Natural killer cell treated with Interleukin-12 subunit alpha and Interleukin-12 subunit beta and Interleukin-15 and Interleukin-18, amount 100 ng/mL, for 72 hours (primary cell): ENCODE results near the gene RGS12. TPM values are rescaled to one million over a fixed set of nuclear protein-coding genes. Genes with fewer than 3 reads are reported as not detected.
A peak's percentile ranks its signal among the peaks of the same experiment; 100 is the strongest.

Experiments used
- ATAC-seq, 2 donors: fragments of 150-1000 bp; cut with Tn5 transposase in 1 of 2; sonication (Bioruptor Pico), chemical (Tn5 transposase) in 1 of 2; 2 replicates each; pipeline ENCODE4 v1.10.0; 2021
- DNase-seq: peaks from one replicate; pipeline ENCODE4 v3.0.0; 2022; ENCODE audit warnings: low spot score
- H3K27ac Mint-ChIP-seq, 2 donors: 1 replicate in 1 of 2; 2 replicates in 1 of 2; pipeline ENCODE4 v1.8.0; 2022; ENCODE audit warnings: mixed read lengths in 2 of 2, mild to moderate bottlenecking in 1 of 2, moderate library complexity in 1 of 2
- H3K27me3 Mint-ChIP-seq, 2 donors: 1 replicate in 1 of 2; 2 replicates in 1 of 2; pipeline ENCODE4 v1.8.0; 2022; ENCODE audit warnings: mixed read lengths in 2 of 2
- H3K36me3 Mint-ChIP-seq: one replicate; pipeline ENCODE4 v1.8.0; 2022; ENCODE audit warnings: mixed read lengths
- H3K4me1 Mint-ChIP-seq, 2 donors: 1 replicate in 1 of 2; 2 replicates in 1 of 2; pipeline ENCODE4 v1.8.0; 2022; ENCODE audit warnings: low read depth in 2 of 2, mixed read lengths in 2 of 2, mild to moderate bottlenecking in 1 of 2
- H3K4me3 Mint-ChIP-seq: one replicate; pipeline ENCODE4 v1.8.0; 2022; ENCODE audit warnings: mixed read lengths
- H3K9me3 Mint-ChIP-seq: 2 replicates; pipeline ENCODE4 v1.8.0; 2022; ENCODE audit warnings: mixed read lengths
- total RNA-seq, 2 donors: library from RNA; stranded (reverse); gene quantifications; one replicate each; pipeline ENCODE4 v1.2.3, GENCODE V29; 2022

RGS12 gene, protein sequence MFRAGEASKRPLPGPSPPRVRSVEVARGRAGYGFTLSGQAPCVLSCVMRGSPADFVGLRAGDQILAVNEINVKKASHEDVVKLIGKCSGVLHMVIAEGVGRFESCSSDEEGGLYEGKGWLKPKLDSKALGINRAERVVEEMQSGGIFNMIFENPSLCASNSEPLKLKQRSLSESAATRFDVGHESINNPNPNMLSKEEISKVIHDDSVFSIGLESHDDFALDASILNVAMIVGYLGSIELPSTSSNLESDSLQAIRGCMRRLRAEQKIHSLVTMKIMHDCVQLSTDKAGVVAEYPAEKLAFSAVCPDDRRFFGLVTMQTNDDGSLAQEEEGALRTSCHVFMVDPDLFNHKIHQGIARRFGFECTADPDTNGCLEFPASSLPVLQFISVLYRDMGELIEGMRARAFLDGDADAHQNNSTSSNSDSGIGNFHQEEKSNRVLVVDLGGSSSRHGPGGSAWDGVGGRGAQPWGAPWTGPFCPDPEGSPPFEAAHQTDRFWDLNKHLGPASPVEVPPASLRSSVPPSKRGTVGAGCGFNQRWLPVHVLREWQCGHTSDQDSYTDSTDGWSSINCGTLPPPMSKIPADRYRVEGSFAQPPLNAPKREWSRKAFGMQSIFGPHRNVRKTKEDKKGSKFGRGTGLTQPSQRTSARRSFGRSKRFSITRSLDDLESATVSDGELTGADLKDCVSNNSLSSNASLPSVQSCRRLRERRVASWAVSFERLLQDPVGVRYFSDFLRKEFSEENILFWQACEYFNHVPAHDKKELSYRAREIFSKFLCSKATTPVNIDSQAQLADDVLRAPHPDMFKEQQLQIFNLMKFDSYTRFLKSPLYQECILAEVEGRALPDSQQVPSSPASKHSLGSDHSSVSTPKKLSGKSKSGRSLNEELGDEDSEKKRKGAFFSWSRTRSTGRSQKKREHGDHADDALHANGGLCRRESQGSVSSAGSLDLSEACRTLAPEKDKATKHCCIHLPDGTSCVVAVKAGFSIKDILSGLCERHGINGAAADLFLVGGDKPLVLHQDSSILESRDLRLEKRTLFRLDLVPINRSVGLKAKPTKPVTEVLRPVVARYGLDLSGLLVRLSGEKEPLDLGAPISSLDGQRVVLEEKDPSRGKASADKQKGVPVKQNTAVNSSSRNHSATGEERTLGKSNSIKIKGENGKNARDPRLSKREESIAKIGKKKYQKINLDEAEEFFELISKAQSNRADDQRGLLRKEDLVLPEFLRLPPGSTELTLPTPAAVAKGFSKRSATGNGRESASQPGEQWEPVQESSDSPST (N-terminal part only)
- total RNA-seq, result 1 to 10 TPM; 1.9 to 7.0 TPM

DNA sequence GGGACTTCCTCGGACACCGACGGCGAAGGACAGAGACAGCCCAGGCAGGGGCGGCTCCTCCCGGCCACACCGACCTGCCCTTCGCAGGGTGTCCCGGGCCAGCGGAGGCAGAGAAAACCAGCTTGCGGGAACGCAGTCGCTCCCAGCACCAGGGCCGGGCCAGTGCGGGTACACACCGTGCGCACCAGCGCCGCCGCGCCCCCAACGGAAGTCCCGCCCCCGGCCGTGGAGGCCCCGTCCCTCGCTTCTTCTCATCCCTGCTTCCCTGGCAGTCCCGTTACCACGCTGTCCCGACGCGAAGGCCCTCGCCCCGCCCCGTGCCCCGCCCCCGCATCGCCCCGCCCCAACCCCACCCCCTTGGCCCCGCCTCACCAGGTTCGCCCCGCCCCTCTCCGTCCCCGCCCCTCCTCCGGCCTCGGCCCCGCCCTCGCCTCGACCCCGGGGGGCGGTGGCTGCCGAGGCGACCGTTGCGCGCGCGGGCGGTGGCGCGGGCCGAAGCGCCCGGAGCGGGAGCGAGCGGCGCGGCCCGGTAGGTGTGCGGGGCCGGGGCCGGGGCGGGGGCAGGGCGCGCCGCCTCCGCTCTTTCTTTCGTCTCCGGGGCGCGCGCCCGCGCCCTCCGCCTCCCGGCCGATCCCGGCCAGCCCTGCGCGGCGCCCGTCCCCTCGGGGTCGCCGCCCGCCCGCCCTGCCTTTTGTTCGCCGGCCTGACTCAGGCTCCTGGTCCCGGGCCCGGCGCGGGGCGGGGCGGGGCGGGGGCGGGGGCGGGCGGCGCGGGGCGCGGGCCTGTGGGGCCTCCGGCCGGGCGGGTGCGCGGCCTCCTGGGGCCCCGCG, at the start of gene RGS12:
TSS of gene RGS12 (plus strand) at position 451 of the 830 bp plus-strand sequence. CDS start 23,150 bp downstream, outside the sequence.
- H3K27ac Mint-ChIP-seq, result peak within 1 kb of the TSS; percentile 22 to 58
- peak; percentile 91 for DNase-seq
- ATAC-seq, result peak; percentile 93 to 95
- no peaks in the 10 kb centered on the region for H3K9me3 Mint-ChIP-seq
- H3K27me3 Mint-ChIP-seq, result peaks cover 0 to 7% of the 10 kb centered on the region in 2 donors
- no peaks in the 10 kb centered on the region for H3K36me3 Mint-ChIP-seq
- peak within 1 kb of the TSS; percentile 95 for H3K4me3 Mint-ChIP-seq
- H3K4me1 Mint-ChIP-seq, result peaks cover 13 to 14% of the 10 kb centered on the region in 2 donors

DNA sequence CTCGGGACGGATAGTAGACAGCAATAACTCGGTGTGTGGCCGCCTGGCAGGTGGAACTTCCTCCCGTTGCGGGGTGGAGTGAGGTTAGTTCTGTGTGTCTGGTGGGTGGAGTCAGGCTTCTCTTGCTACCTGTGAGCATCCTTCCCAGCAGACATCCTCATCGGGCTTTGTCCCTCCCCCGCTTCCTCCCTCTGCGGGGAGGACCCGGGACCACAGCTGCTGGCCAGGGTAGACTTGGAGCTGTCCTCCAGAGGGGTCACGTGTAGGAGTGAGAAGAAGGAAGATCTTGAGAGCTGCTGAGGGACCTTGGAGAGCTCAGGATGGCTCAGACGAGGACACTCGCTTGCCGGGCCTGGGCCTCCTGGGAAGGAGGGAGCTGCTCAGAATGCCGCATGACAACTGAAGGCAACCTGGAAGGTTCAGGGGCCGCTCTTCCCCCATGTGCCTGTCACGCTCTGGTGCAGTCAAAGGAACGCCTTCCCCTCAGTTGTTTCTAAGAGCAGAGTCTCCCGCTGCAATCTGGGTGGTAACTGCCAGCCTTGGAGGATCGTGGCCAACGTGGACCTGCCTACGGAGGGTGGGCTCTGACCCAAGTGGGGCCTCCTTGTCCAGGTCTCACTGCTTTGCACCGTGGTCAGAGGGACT, 49.6 kb upstream of the RGS12 start:
- ATAC-seq (no peak), DNase-seq (no peak)
- Mint-ChIP-seq H3K9me3 (no peaks in the 10 kb centered on the region), H3K27ac (no peak overlapping the region), H3K27me3 (no peaks in the 10 kb centered on the region), H3K36me3 (no peaks in the 10 kb centered on the region), H3K4me1 (peaks cover 0 to 3% of the 10 kb centered on the region in 2 donors), H3K4me3 (no peak overlapping the region)

DNA sequence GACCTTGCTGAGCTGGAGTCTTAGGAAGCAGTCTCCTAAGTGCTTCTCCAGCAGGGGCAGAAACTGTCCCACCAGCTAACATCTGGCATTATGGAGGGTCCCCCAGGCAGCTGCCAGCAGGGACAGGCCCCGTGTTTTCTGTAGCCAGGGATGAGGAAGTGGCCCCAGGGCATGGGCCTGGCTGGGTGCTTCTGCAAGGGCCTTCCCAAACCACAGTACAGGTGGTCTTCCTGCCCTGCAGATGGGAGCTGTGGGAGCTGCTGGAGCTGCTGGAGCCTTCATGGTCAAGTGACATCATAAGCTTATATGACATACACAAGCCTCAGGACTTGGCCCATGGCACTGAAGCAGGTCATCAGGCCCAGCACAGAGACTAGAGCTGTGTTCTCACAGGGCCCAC, 48.8 kb upstream of the RGS12 start:
- ATAC-seq (no peak), DNase-seq (no peak)
- no peaks in the 10 kb centered on the region for H3K27me3 Mint-ChIP-seq
- no peaks in the 10 kb centered on the region for H3K9me3 Mint-ChIP-seq
- no peaks in the 10 kb centered on the region for H3K36me3 Mint-ChIP-seq
- H3K27ac Mint-ChIP-seq, result no peak overlapping the region
- peaks cover 0 to 3% of the 10 kb centered on the region in 2 donors for H3K4me1 Mint-ChIP-seq
- no peak overlapping the region for H3K4me3 Mint-ChIP-seq

DNA sequence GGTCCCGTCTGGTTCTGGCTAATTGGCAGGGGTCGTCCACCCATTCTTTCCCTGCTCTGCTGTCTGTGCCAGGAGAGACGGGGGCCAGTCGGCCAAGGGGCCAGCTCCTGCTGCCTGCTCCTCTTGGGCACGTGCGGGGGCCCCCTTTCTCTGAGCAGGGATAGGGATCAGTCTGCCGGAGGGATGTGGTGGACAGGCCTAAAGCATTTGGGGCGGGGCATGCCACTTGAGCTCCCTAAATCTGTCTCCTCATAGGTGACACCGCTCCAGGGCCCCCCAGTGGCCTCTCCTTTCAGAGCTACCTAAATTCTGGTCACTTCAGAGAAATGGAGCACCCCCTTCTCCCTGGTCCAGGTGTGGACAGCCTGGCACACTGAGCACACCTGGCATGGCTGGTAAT, 48.1 kb upstream of the RGS12 start:
- Mint-ChIP-seq H3K4me3 (no peak overlapping the region), H3K36me3 (no peaks in the 10 kb centered on the region), H3K27ac (no peak overlapping the region), H3K4me1 (peaks cover 0 to 3% of the 10 kb centered on the region in 2 donors), H3K27me3 (no peaks in the 10 kb centered on the region), H3K9me3 (no peaks in the 10 kb centered on the region)
- DNase-seq, result no peak
- ATAC-seq, result no peak

DNA sequence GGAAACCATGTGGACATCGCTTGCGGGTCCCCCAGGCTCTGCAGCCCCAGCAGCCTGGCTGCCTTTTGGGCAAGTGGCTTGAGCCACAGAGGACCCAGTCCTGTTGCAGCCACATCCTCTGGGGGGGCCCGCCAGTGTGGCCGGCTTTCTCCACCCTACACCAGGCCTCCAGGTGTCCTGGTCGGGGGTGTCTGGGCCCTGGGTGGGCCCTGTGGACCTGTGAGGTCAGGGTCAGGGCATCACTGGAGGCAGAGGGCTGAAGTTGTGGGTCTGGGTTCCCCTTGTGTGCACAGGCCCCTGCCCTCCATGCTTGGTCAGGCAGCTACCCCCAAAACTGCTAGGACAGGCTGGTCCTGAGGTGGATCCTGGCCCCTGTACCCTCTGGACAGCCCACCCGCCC, 47.1 kb upstream of the RGS12 start:
- Mint-ChIP-seq H3K27me3 (no peaks in the 10 kb centered on the region), H3K36me3 (no peaks in the 10 kb centered on the region), H3K27ac (no peak overlapping the region), H3K4me1 (peaks cover 0 to 6% of the 10 kb centered on the region in 2 donors), H3K4me3 (no peak overlapping the region), H3K9me3 (no peaks in the 10 kb centered on the region)
- no peak for ATAC-seq
- DNase-seq, result no peak

DNA sequence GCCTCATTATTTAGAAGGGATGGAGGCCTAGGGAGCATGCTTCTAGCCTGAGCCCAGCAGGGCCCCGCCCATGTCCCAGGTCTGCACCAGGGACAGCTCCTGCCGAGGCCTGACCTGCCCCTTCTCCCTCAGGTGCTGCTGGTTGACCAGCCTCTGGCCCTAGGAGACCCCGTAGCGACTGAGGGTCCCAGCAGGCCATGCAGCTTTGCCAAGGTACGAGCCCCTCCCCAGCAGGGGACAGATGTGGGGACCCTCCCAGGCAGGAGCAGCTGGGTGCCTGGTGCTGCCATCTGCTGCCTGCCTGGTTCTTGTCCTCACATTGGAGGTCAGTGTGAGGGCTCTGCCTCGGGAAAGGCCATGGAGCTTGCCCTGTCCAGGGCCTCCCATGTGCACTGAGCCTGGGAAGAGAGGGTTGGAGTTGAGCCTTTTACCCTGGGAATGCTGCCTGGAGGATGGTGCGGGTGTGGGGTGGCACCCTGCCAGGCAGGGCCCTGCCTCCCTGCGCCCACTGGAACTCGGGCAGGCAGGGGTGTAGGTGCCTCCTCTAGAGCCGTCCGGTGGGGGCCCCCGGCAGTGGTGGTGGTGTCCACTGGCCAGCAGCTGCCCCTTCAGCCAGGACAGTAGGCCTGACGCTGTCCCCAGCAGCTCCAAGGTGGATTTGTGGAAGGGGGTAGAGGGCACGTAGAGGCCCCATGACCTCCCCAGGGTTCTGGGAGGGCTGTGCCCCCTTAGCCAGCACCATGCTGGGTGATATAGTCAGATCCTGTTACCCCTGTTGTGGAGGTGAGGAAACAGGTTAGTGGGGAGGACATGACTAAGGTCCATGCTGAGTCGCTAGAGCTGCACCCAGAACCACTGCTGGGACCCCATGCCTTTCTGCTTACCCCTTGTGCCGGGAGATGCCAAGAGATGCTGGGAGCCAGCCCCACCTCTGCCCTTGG, 46.1 kb upstream of the RGS12 start:
- Mint-ChIP-seq H3K27me3 (no peaks in the 10 kb centered on the region), H3K9me3 (no peaks in the 10 kb centered on the region), H3K36me3 (no peaks in the 10 kb centered on the region), H3K4me3 (no peak overlapping the region), H3K4me1 (peaks cover 0 to 6% of the 10 kb centered on the region in 2 donors), H3K27ac (no peak overlapping the region)
- DNase-seq, result no peak
- peak in 1 of 2 donors; percentile 3 for ATAC-seq

DNA sequence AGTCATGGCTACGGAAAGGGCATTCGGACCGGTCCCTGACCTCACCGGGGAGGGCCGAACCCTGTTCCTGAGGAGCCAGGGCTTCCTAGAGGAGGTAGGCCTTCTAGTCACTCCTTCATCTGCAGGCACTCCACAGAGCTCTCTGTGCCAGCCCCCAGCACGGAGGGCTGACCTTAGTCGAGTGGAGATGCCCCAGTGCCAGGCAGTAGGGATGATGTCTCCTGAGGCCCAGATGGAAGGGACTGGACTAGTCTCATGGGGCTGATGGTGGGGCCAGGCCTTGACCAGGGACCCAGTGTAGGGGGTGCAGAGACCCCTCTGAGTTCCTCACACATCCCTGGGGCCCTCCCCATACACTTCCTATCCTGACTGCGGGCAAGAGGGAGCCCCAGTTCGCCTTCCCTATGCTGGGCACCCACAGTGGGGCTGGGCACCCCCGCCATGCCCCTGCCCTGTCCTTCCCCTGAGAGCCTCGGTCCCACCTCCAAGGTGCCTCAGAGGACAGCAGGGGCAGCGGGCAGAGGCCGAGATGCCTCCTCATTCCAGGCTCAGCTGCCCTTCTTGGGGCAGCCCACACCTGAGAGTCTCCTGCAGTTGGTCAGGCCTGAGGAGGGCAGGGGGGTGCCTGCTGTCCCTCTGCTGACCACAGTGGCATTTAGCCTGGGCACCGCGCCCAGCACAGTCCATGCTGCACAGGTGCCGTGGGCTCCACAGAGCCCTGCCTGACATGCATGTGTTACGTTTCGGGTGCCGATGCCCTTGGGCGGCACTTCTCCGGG, 45.2 kb upstream of the RGS12 start:
- Mint-ChIP-seq H3K27ac (no peak overlapping the region), H3K36me3 (no peaks in the 10 kb centered on the region), H3K27me3 (no peaks in the 10 kb centered on the region), H3K4me1 (peaks cover 0 to 6% of the 10 kb centered on the region in 2 donors), H3K9me3 (no peaks in the 10 kb centered on the region), H3K4me3 (no peak overlapping the region)
- DNase-seq, result no peak
- no peak for ATAC-seq

DNA sequence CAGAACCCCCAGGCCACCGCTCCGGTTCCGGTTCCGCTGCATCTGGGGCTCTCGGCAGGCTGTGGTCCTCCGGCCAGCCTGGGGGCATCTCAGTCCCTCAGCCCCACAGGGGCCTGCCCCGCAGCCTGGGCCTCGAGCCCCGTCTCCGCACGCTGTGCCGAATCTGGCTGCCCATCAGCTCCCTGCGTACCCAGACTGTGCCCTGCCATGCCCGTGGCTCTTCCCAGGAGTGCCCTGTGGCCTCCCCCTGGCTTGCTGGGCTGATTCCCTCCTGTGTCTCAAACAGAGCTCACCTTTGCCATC, 44.7 kb upstream of the RGS12 start:
- Mint-ChIP-seq H3K27ac (no peak overlapping the region), H3K36me3 (no peaks in the 10 kb centered on the region), H3K27me3 (no peaks in the 10 kb centered on the region), H3K4me1 (peaks cover 0 to 6% of the 10 kb centered on the region in 2 donors), H3K9me3 (no peaks in the 10 kb centered on the region), H3K4me3 (no peak overlapping the region)
- DNase-seq (no peak), ATAC-seq (no peak)

DNA sequence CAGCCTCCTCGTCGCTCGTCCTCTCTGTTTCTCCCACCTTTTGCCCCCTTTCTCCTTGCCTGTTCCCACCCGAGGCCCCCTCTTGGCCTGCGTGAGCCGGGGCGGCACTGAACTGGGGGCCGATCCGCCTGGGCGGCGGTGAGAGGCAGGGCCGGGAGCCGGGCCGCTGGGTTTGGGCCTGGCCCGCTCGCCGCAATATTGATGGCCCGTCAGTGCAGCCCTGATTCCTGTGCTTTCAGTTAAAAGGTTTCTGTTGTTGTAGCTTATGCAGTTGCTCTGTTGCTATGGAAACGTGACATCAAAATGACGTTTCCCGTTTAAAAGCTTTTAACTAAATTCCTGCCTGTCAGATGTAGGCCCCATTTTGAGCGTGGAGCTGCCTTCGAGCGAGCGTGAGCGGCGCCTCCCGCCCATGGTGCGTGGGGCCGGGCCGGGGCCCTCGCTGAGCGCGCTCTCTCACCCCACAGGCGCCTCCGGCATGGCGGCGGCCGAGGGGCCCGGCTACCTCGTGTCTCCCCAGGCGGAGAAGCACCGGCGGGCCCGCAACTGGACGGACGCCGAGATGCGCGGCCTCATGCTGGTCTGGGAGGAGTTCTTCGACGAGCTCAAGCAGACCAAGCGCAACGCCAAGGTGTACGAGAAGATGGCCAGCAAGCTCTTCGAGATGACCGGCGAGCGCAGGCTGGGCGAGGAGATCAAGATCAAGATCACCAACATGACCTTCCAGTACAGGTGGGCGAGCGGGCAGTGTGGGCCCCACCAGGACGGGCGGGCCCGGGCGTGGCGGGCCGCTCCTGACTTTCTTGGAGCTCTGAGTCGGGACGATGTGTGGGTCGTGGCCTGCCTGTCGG, 43.8 kb upstream of the RGS12 start, which contains the start of gene MSANTD1:
TSS of gene MSANTD1 (plus strand) at position 349 of the 851 bp plus-strand sequence. CDS start at position 413, 64 bp downstream.
- no peaks in the 10 kb centered on the region for H3K9me3 Mint-ChIP-seq
- no peak within 1 kb of the TSS for H3K4me3 Mint-ChIP-seq
- no peaks in the 10 kb centered on the region for H3K36me3 Mint-ChIP-seq
- H3K27me3 Mint-ChIP-seq, result no peaks in the 10 kb centered on the region
- ATAC-seq (no peak), DNase-seq (no peak)
- no peak within 1 kb of the TSS for H3K27ac Mint-ChIP-seq
- peaks cover 0 to 6% of the 10 kb centered on the region in 2 donors for H3K4me1 Mint-ChIP-seq

DNA sequence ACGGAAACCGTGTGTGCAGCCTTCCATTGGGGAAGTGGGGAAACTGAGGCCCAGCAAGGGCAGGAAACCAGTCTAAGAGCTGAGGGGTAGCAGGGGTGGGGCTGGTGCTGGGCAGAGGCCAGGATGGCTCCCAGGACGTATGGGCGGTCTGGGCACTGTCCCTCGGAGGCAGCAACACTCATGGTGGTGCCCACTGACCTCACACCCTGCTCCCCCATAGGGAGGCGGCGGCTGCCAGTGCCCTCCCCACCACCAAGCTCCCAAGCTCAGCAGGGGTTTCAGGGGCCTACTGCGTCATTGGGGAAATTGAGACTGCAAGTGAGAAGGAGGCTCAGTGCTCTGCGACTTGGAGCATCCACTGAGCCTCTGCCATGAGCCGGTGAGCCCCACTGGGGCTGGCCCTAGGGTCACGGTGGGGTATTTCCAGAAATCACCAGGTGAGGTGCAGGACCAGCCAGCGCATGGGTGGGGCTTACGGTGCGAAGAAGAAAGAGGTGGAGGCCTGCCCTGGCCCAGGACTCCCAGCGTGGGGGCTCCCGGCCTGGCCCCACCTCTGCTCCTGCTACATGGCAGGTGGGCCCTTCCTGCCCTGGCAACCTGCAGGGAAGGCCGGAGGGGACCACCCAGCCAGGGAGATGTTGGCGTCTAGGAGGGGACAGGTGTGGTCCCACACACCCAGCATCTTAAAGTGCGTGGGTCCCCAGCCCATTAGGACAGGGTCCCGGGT, 42.9 kb upstream of the RGS12 start:
- Mint-ChIP-seq H3K9me3 (no peaks in the 10 kb centered on the region), H3K4me3 (no peak overlapping the region), H3K4me1 (peaks cover 0 to 6% of the 10 kb centered on the region in 2 donors), H3K36me3 (no peaks in the 10 kb centered on the region), H3K27me3 (no peaks in the 10 kb centered on the region), H3K27ac (no peak overlapping the region)
- DNase-seq (peak; percentile 38), ATAC-seq (no peak)
